ENCODE data around the gene RBM38.

The RBM38 gene

DNA sequence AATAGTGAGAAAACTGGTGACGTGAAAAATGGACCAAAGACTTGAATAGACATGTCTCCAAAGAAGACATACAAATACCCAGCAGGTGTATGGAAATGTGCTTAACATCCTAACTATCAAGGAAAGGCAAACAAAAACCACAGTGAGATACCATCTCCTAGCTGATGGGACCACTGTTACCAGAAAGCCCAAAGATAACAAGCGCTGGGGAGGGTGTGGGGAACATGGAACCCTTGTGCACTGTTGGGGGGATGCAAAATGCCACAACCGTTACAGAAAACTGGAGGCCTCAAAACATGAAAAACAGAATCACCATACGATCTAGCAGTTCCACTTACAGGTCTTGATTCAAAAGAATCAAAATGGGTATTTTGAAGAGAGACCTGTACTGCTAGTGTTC is 19.8 kb upstream of the RBM38 start:
- Histone ChIP-seq H3K4me3 (ENCODE audit: low read depth, low read length) (no peak overlapping the region), H3K4me2 (ENCODE audit: low read length) (no peak overlapping the region), H3K27me3 (ENCODE audit: control insufficient read depth, insufficient read depth, low read length) (no peaks in the 10 kb centered on the region), H3K9ac (no peak overlapping the region), H3K4me1 (no peaks in the 10 kb centered on the region), H2AFZ (no peak overlapping the region), H3K36me3 (ENCODE audit: control insufficient read depth, insufficient read depth, low read length) (no peaks in the 10 kb centered on the region), H3K79me2 (no peaks in the 10 kb centered on the region), H3K27ac (no peak overlapping the region), H3K9me3 (ENCODE audit: control insufficient read depth, low read length) (no peaks in the 10 kb centered on the region)
- TF ChIP-seq, protein P1, sequence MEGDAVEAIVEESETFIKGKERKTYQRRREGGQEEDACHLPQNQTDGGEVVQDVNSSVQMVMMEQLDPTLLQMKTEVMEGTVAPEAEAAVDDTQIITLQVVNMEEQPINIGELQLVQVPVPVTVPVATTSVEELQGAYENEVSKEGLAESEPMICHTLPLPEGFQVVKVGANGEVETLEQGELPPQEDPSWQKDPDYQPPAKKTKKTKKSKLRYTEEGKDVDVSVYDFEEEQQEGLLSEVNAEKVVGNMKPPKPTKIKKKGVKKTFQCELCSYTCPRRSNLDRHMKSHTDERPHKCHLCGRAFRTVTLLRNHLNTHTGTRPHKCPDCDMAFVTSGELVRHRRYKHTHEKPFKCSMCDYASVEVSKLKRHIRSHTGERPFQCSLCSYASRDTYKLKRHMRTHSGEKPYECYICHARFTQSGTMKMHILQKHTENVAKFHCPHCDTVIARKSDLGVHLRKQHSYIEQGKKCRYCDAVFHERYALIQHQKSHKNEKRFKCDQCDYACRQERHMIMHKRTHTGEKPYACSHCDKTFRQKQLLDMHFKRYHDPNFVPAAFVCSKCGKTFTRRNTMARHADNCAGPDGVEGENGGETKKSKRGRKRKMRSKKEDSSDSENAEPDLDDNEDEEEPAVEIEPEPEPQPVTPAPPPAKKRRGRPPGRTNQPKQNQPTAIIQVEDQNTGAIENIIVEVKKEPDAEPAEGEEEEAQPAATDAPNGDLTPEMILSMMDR (IDR thresholded peaks at IDR 0.05) = no peak

DNA sequence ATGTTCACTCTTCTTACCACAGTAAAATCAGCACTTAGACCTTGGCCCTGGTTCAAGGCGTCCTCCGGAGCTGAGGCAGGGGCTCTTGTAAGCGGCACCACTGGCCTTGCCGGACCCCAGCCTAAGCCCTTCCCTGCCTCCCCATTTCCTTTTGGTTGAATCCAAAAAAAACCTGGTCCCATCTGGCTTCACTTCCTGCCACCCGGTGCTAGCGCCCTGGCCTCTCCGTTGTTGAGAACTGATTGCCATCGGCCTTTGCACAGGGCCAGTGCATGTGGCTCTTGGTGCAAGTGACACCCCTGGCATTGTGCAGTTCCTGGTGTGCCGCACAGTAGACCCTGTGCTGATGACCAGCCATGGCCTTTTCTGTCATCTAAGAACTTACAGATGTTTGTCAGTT is 19.0 kb upstream of the RBM38 start:
- H3K4me3 ChIP-seq (ENCODE audit: low read depth, low read length) = no peak overlapping the region
- H3K27ac ChIP-seq = no peak overlapping the region
- H3K36me3 ChIP-seq (ENCODE audit: control insufficient read depth, insufficient read depth, low read length) = no peaks in the 10 kb centered on the region
- H3K4me2 ChIP-seq (ENCODE audit: low read length) = no peak overlapping the region
- no peaks in the 10 kb centered on the region for H3K79me2 ChIP-seq
- H3K9ac ChIP-seq = no peak overlapping the region
- no peak overlapping the region for H2AFZ ChIP-seq
- TF ChIP-seq, protein P1 (IDR thresholded peaks at IDR 0.05) = no peak
- H3K9me3 ChIP-seq (ENCODE audit: control insufficient read depth, low read length) = no peaks in the 10 kb centered on the region
- H3K27me3 ChIP-seq (ENCODE audit: control insufficient read depth, insufficient read depth, low read length) = no peaks in the 10 kb centered on the region
- H3K4me1 ChIP-seq = no peaks in the 10 kb centered on the region

DNA sequence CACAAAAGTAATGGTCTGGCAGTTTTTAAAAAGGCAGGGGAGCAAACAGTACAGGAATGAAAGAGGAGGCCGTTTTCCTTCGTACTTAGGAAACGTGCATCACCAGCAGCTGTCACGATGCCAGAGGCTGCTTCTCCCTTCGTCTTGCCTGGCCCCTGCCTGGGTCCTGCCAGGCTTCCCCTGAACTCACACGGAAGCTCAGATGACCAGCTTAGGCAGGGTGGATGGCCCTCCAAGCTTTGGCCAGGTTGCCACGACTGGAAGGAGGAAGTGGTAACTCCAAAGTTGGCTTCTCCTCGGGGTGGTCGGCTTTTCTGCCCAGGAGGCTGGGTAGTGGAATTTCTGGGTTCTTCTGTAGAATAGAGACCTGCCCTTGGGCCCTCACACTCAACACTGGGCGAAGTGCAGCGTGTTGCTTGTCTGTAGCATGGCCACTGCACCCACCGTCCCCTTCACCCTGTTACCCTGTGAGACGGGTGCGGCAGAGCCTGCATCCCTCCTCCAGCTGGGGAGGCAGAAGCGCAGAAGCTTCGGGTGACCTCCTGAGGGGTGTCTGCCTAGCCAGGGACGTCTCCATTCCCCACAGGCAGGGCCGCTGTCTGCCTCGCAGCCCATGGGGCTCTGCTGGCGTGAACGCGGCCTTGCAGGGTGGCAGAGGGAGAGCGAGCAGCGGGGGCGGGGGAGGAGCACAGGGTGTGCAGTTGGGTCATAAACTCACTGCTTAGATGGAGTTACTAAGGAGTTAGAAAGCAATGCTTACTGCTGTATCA is 18.4 kb upstream of the RBM38 start:
- Histone ChIP-seq H3K4me1 (no peaks in the 10 kb centered on the region), H3K4me2 (ENCODE audit: low read length) (no peak overlapping the region), H3K27ac (no peak overlapping the region), H2AFZ (no peak overlapping the region), H3K27me3 (ENCODE audit: control insufficient read depth, insufficient read depth, low read length) (no peaks in the 10 kb centered on the region), H3K9ac (no peak overlapping the region), H3K36me3 (ENCODE audit: control insufficient read depth, insufficient read depth, low read length) (no peaks in the 10 kb centered on the region), H3K9me3 (ENCODE audit: control insufficient read depth, low read length) (no peaks in the 10 kb centered on the region), H3K4me3 (ENCODE audit: low read depth, low read length) (no peak overlapping the region), H3K79me2 (no peaks in the 10 kb centered on the region)
- TF ChIP-seq, protein P1 (IDR thresholded peaks at IDR 0.05) = no peak

DNA sequence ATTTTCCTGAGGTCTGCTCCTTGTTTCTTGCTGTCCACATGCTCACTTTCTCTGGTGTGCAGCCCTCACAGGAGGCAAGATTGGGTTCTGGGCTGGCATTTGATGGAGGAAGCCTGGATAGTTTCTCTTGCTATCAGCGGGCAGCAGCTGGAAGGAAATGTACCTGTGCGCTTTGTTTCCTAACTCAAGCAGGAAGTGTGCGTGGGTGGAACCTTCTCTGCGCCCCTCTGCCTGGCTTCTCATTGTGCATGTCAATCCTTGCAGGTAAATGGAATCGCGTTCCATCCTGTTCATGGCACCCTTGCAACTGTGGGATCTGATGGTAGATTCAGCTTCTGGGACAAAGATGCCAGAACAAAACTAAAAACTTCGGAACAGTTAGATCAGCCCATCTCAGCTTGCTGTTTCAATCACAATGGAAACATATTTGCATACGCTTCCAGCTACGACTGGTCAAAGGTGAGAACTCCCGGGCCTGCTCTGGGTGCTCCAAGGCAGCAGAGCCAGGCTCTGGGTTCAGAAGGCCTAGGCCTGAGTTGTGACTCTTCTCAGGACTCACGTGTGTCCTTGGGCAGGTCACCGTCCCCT is 16.8 kb upstream of the RBM38 start:
- Histone ChIP-seq H3K4me2 (ENCODE audit: low read length) (no peak overlapping the region), H3K27me3 (ENCODE audit: control insufficient read depth, insufficient read depth, low read length) (no peaks in the 10 kb centered on the region), H3K9ac (no peak overlapping the region), H3K4me1 (no peaks in the 10 kb centered on the region), H3K27ac (no peak overlapping the region), H2AFZ (no peak overlapping the region), H3K36me3 (ENCODE audit: control insufficient read depth, insufficient read depth, low read length) (no peaks in the 10 kb centered on the region), H3K79me2 (no peaks in the 10 kb centered on the region), H3K4me3 (ENCODE audit: low read depth, low read length) (no peak overlapping the region), H3K9me3 (ENCODE audit: control insufficient read depth, low read length) (no peaks in the 10 kb centered on the region)
- TF ChIP-seq, protein P1 (IDR thresholded peaks at IDR 0.05) = no peak

All from parathyroid adenoma (tissue), 2 donors.